Neural progenitor cell (in vitro differentiated cells): ENCODE data around the gene SLC35F2. TPM values are rescaled to one million over a fixed set of nuclear protein-coding genes. Genes with fewer than 3 reads are reported as not detected.

Experiments used
- DNase-seq: peaks from one replicate; pipeline ENCODE4 v3.0.0-alpha.2; 2016; ENCODE audit warnings: low spot score
- H2AFZ ChIP-seq: fragments of 200-600 bp; sonication (generic); replicated peaks from 2 replicates; pipeline ENCODE4 v1.6.1; 2016; ENCODE audit warnings: antibody characterized with exemption
- H3F3A ChIP-seq: fragments of 200-600 bp; sonication (generic); 2 replicates; pipeline ENCODE4 v1.6.1; 2016; ENCODE audit warnings: antibody characterized with exemption, low read depth
- H3K27ac ChIP-seq: fragments of 200-600 bp; sonication (generic); 2 replicates; pipeline ENCODE4 v1.5.1; 2016; ENCODE audit warnings: mild to moderate bottlenecking
- H3K27me3 ChIP-seq: fragments of 200-600 bp; sonication (generic); 2 replicates; pipeline ENCODE4 v1.6.1; 2016; ENCODE audit warnings: mild to moderate bottlenecking, moderate library complexity
- H3K36me3 ChIP-seq: fragments of 200-600 bp; sonication (generic); 2 replicates; pipeline ENCODE4 v1.5.1; 2016
- H3K4me1 ChIP-seq: fragments of 200-600 bp; sonication (generic); 2 replicates; pipeline ENCODE4 v1.6.1; 2016; ENCODE audit warnings: mixed run types
- H3K4me2 ChIP-seq: fragments of 200-600 bp; sonication (generic); 2 replicates; pipeline ENCODE4 v1.6.1; 2016
- H3K4me3 ChIP-seq: fragments of 200-600 bp; sonication (generic); 2 replicates; pipeline ENCODE4 v1.5.1; 2016
- H3K79me2 ChIP-seq: fragments of 200-600 bp; sonication (generic); 2 replicates; pipeline ENCODE4 v1.6.1; 2016; ENCODE audit warnings: low read depth
- H3K9ac ChIP-seq: fragments of 200-600 bp; sonication (generic); 2 replicates; pipeline ENCODE4 v1.6.1; 2016
- H3K9me3 ChIP-seq: fragments of 200-600 bp; sonication (generic); 2 replicates; pipeline ENCODE4 v1.5.1; 2016; ENCODE audit warnings: low read depth
- H4K20me1 ChIP-seq: fragments of 200-600 bp; sonication (generic); 2 replicates; pipeline ENCODE4 v1.6.1; 2016; ENCODE audit warnings: low read depth
- H3K27ac Mint-ChIP-seq: 3 replicates; pipeline ENCODE4 v1.8.0; 2021; ENCODE audit warnings: mixed read lengths
- H3K27me3 Mint-ChIP-seq: 2 replicates; pipeline ENCODE4 v1.8.0; 2022; ENCODE audit warnings: low read depth, mild to moderate bottlenecking, inconsistent platforms, moderate library complexity, mixed read lengths; ENCODE audit not compliant: insufficient read depth
- H3K36me3 Mint-ChIP-seq: 3 replicates; pipeline ENCODE4 v1.8.0; 2021; ENCODE audit warnings: mixed read lengths
- H3K4me1 Mint-ChIP-seq: 3 replicates; pipeline ENCODE4 v1.8.0; 2021; ENCODE audit warnings: mixed read lengths
- H3K4me3 Mint-ChIP-seq: 3 replicates; pipeline ENCODE4 v1.8.0; 2021; ENCODE audit warnings: mild to moderate bottlenecking, moderate library complexity, mixed read lengths
- H3K9me3 Mint-ChIP-seq: 3 replicates; pipeline ENCODE4 v1.8.0; 2020; ENCODE audit warnings: mixed read lengths
- EZH2 ChIP-seq: fragments of 200-600 bp; sonication (generic); IDR thresholded peaks from 2 replicates; pipeline ENCODE4 v1.6.1; 2017; ENCODE audit warnings: antibody characterized with exemption, mild to moderate bottlenecking, moderate library complexity
- EZH2phosphoT487 ChIP-seq: fragments of 200-600 bp; sonication (generic); IDR thresholded peaks from 2 replicates; pipeline ENCODE4 v1.6.1; 2017; ENCODE audit warnings: antibody characterized with exemption
- total RNA-seq: library from RNA; depleted of rRNA; stranded (reverse); fragments of >200 nt; gene quantifications from 2 replicates; pipeline ENCODE4 v1.2.3, GENCODE V29; 2015; ENCODE audit warnings: low replicate concordance
- TF ChIP-seq, protein P1 (sequence below): fragments of 200-600 bp; sonication (generic); IDR thresholded peaks from 2 replicates; pipeline ENCODE4 v1.5.1; 2017; ENCODE audit warnings: antibody characterized with exemption, mild to moderate bottlenecking

SLC35F2 gene
- total RNA-seq, 1 donor from 2014 or later: 9.8 TPM

DNA sequence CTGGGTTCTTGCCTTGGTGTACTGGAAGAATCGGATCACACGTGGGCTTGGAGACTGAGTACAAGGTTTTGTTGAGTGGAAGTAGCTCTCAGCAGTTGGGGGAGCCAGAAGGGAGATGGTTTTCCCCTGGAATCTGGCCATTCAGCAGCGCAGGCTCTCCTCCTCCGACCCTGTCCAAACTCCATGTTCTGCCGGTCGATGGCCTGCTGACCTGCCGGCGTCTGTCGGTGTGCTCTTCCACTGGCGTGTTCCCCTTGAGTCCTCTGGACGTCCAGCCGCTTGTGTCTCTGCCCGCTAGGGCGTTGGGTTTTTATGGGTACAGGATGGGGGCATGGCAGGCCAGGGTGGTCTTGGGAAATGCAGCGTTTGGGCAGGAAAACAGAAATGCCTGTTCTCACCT, 108.3 kb downstream of the SLC35F2 start:
- Mint-ChIP-seq H3K4me1 (no peaks in the 10 kb centered on the region), H3K9me3 (no peaks in the 10 kb centered on the region)

DNA sequence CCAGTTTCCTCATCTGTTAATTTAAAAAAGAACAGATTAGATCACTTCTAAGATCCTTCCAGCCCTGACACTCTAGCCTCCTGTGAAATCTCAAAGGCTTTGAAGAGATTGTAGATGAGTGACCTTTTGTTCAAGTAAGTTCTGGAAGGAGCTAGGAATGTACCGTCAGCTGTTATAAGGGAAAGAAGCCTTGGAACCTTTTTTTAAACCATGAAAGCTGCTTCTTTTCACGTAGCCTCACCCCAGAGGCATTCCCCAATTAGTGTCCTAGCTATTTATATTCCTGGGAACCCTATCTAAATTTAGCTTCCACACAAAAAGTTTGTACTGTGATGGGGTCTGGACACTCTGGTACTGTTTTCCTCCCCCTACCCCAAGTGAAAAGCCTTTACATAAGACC, 111.0 kb downstream of the SLC35F2 start:
- H3K27me3 Mint-ChIP-seq: no peaks in the 10 kb centered on the region
- no peak overlapping the region for H3K9ac ChIP-seq
- H3K9me3 Mint-ChIP-seq: no peaks in the 10 kb centered on the region
- no peaks in the 10 kb centered on the region for H3K9me3 ChIP-seq
- no peaks in the 10 kb centered on the region for H3K79me2 ChIP-seq
- H3K4me3 Mint-ChIP-seq: no peak overlapping the region
- H3K4me3 ChIP-seq: no peak overlapping the region
- peaks cover 4% of the 10 kb centered on the region for H3K4me1 Mint-ChIP-seq
- H3K27ac Mint-ChIP-seq: no peak overlapping the region
- H4K20me1 ChIP-seq: no peaks in the 10 kb centered on the region
- H3K27ac ChIP-seq: no peak overlapping the region
- H3K36me3 Mint-ChIP-seq: no peaks in the 10 kb centered on the region
- no peak overlapping the region for H2AFZ ChIP-seq
- H3K36me3 ChIP-seq: no peaks in the 10 kb centered on the region
- no peaks in the 10 kb centered on the region for H3F3A ChIP-seq
- H3K4me2 ChIP-seq: no peak overlapping the region
- H3K27me3 ChIP-seq: no peaks in the 10 kb centered on the region
- DNase-seq: peak; percentile 6
- no peaks in the 10 kb centered on the region for H3K4me1 ChIP-seq
- TF ChIP-seq EZH2 (no peak), EZH2phosphoT487 (no peak)
- TF ChIP-seq, protein P1, sequence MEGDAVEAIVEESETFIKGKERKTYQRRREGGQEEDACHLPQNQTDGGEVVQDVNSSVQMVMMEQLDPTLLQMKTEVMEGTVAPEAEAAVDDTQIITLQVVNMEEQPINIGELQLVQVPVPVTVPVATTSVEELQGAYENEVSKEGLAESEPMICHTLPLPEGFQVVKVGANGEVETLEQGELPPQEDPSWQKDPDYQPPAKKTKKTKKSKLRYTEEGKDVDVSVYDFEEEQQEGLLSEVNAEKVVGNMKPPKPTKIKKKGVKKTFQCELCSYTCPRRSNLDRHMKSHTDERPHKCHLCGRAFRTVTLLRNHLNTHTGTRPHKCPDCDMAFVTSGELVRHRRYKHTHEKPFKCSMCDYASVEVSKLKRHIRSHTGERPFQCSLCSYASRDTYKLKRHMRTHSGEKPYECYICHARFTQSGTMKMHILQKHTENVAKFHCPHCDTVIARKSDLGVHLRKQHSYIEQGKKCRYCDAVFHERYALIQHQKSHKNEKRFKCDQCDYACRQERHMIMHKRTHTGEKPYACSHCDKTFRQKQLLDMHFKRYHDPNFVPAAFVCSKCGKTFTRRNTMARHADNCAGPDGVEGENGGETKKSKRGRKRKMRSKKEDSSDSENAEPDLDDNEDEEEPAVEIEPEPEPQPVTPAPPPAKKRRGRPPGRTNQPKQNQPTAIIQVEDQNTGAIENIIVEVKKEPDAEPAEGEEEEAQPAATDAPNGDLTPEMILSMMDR: no peak

More for the DNA sequence above, 108.3 kb downstream of the SLC35F2 start:
- Histone ChIP-seq H3K36me3 (no peaks in the 10 kb centered on the region), H2AFZ (no peak overlapping the region), H3K27me3 (no peaks in the 10 kb centered on the region), H3K9ac (no peak overlapping the region), H3K9me3 (no peaks in the 10 kb centered on the region), H3K4me3 (no peak overlapping the region), H3K4me2 (no peak overlapping the region), H4K20me1 (no peaks in the 10 kb centered on the region), H3K4me1 (no peaks in the 10 kb centered on the region), H3K27ac (no peak overlapping the region), H3F3A (no peaks in the 10 kb centered on the region), H3K79me2 (no peaks in the 10 kb centered on the region)
- Mint-ChIP-seq H3K27ac (no peak overlapping the region), H3K27me3 (no peaks in the 10 kb centered on the region), H3K4me3 (no peak overlapping the region), H3K36me3 (no peaks in the 10 kb centered on the region)
- DNase-seq: no peak
- TF ChIP-seq EZH2phosphoT487 (no peak), EZH2 (no peak)
- TF ChIP-seq, protein P1: no peak

DNA sequence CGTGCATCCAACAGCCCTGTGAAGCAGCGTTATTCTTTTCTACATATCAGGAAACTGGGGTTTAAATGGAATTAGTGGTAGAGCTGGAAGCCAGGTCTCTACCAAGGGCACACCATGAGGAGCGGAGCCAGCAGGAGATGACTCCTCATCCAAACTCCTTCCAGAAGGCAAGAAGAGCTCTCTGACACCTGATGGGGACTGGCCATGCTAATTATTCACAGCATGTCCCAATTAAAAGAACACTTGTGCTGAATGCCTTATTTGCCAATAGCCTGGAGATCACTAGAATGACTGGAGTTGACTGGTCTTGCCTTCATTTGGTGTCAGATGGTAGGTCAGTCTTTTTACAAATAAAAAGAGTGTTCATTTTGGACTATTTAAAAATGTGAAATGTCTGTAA, 113.9 kb downstream of the SLC35F2 start:
- no peaks in the 10 kb centered on the region for H3K27me3 Mint-ChIP-seq
- H3K9ac ChIP-seq: no peak overlapping the region
- H3K4me3 Mint-ChIP-seq: no peak overlapping the region
- peaks cover 2% of the 10 kb centered on the region for H3K9me3 Mint-ChIP-seq
- TF ChIP-seq EZH2phosphoT487 (no peak), EZH2 (no peak)
- TF ChIP-seq, protein P1: no peak
- H3K9me3 ChIP-seq: no peaks in the 10 kb centered on the region
- no peaks in the 10 kb centered on the region for H3K79me2 ChIP-seq
- no peak overlapping the region for H3K27ac ChIP-seq
- no peaks in the 10 kb centered on the region for H3F3A ChIP-seq
- DNase-seq: no peak
- H3K27ac Mint-ChIP-seq: no peak overlapping the region
- H3K36me3 ChIP-seq: no peaks in the 10 kb centered on the region
- no peak overlapping the region for H3K4me2 ChIP-seq
- H3K4me3 ChIP-seq: no peak overlapping the region
- no peaks in the 10 kb centered on the region for H3K36me3 Mint-ChIP-seq
- no peaks in the 10 kb centered on the region for H3K27me3 ChIP-seq
- no peak overlapping the region for H2AFZ ChIP-seq
- peaks cover 4% of the 10 kb centered on the region for H3K4me1 Mint-ChIP-seq
- H4K20me1 ChIP-seq: no peaks in the 10 kb centered on the region
- H3K4me1 ChIP-seq: no peaks in the 10 kb centered on the region
